OCI-LY3 (cell line): ENCODE results near the gene MTA2.
"Not testable (repeated sequence)": the region's sequence is repeated elsewhere in the genome, so short reads cannot be mapped to it uniquely, and the experiment has no call there.

Experiments
- H2AFZ ChIP-seq: fragments of 200-600, 300-600 bp; shearing (Covaris generic); 2 replicates; pipeline ENCODE4 v1.6.0; 2014; ENCODE audit warnings: antibody characterized with exemption, low read depth, low read length
- H3K27ac ChIP-seq: fragments of 200-600, 300-600 bp; sonication (generic); 2 replicates; pipeline ENCODE4 v1.5.1; 2014; ENCODE audit warnings: mild to moderate bottlenecking, low read length, moderate library complexity, mixed read lengths
- H3K27me3 ChIP-seq: fragments of 200-600, 300-600 bp; sonication (generic); 2 replicates; pipeline ENCODE4 v1.6.1; 2014; ENCODE audit warnings: low read depth, low read length, mixed read lengths
- H3K36me3 ChIP-seq: fragments of 200-600, 300-600 bp; sonication (generic); replicated peaks from 2 replicates; pipeline ENCODE3; 2014; ENCODE audit warnings: low read depth, low read length, mixed read lengths
- H3K4me1 ChIP-seq: fragments of 300-600, 200-600 bp; sonication (generic); 2 replicates; pipeline ENCODE4 v1.6.1; 2014; ENCODE audit warnings: low read length, mixed read lengths
- H3K4me2 ChIP-seq: fragments of 200-600, 300-600 bp; sonication (generic); 2 replicates; pipeline ENCODE4 v1.6.1; 2014; ENCODE audit warnings: low read length, mixed read lengths
- H3K4me3 ChIP-seq: fragments of 300-600, 200-600 bp; sonication (generic); 2 replicates; pipeline ENCODE4 v1.5.1; 2014; ENCODE audit warnings: antibody characterized with exemption, mild to moderate bottlenecking, low read length, moderate library complexity
- H3K79me2 ChIP-seq: fragments of 300-600, 200-600 bp; shearing (Covaris generic); 2 replicates; pipeline ENCODE4 v1.6.1; 2014; ENCODE audit warnings: mild to moderate bottlenecking, low read length, mixed read lengths
- H3K9ac ChIP-seq: fragments of 300-600, 200-600 bp; shearing (Covaris generic); 2 replicates; pipeline ENCODE4 v1.6.0; 2014; ENCODE audit warnings: mild to moderate bottlenecking, low read length, moderate library complexity
- H3K9me3 ChIP-seq: fragments of 200-600, 300-600 bp; shearing (Covaris generic); 2 replicates; pipeline ENCODE4 v1.6.1; 2014; ENCODE audit warnings: low read length, mixed read lengths; ENCODE audit not compliant: insufficient read depth
- H4K20me1 ChIP-seq: fragments of 200-600, 300-600 bp; sonication (generic); 2 replicates; pipeline ENCODE4 v1.6.1; 2016; ENCODE audit warnings: low read length, mixed read lengths; ENCODE audit not compliant: insufficient read depth
- EZH2phosphoT487 ChIP-seq: fragments of 200-600 bp; shearing (Covaris generic); IDR thresholded peaks from 2 replicates; pipeline ENCODE4 v1.6.1; 2018; ENCODE audit warnings: antibody characterized with exemption, mixed run types, low read depth
- TF ChIP-seq, protein P1 (sequence below): fragments of 200-600, 300-600 bp; sonication (generic); IDR thresholded peaks from 2 replicates; pipeline ENCODE4 v1.5.1; 2014; ENCODE audit warnings: antibody characterized with exemption, low read length, low read depth

Gene MTA2

DNA sequence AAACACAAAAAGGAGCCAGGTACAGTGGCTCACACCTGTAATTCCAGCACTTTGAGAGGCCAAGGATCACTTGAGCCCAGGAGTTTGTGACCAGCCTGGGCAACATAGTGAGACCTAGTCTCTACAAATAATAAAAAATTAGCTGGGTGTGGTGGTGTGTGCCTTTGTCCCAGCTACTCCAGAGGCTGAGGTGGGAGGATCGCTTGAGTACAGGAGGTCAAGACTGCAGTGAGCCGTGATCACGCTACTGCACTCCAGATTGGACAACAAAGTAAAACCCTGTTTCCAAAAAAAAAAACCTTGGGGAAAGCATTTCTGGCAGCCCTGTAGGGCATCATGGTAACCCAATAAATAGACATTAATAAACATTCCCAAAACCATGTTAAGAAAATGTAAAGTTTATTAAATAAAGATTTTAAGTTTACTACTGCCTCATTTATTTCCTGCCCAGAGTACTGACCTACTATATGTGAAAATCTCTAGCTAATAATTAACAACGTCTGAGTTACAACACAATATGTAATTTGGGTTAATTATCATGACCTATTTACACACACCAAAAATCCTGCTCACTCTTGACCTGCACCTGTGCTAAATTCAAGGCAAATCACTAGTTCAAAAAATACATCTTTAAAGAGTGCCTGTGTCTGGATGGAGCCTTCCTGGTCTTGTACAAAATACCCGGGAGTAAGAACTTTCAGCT lies 36.4 kb downstream of the MTA2 start:
- TF ChIP-seq EZH2phosphoT487, result no peak
- TF ChIP-seq, protein P1, sequence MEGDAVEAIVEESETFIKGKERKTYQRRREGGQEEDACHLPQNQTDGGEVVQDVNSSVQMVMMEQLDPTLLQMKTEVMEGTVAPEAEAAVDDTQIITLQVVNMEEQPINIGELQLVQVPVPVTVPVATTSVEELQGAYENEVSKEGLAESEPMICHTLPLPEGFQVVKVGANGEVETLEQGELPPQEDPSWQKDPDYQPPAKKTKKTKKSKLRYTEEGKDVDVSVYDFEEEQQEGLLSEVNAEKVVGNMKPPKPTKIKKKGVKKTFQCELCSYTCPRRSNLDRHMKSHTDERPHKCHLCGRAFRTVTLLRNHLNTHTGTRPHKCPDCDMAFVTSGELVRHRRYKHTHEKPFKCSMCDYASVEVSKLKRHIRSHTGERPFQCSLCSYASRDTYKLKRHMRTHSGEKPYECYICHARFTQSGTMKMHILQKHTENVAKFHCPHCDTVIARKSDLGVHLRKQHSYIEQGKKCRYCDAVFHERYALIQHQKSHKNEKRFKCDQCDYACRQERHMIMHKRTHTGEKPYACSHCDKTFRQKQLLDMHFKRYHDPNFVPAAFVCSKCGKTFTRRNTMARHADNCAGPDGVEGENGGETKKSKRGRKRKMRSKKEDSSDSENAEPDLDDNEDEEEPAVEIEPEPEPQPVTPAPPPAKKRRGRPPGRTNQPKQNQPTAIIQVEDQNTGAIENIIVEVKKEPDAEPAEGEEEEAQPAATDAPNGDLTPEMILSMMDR, result no peak
- Histone ChIP-seq H3K36me3 (peaks cover 59% of the 10 kb centered on the region), H4K20me1 (peaks cover 28% of the 10 kb centered on the region; the same call in 1 of the 2 replicates), H3K79me2 (peaks cover 82% of the 10 kb centered on the region), H3K9me3 (no peaks in the 10 kb centered on the region), H3K27ac (peak overlapping the region; percentile 16), H2AFZ (no peak overlapping the region), H3K9ac (no peak overlapping the region), H3K4me2 (no peak overlapping the region), H3K4me1 (peaks cover 39% of the 10 kb centered on the region), H3K4me3 (no peak overlapping the region), H3K27me3 (no peaks in the 10 kb centered on the region)

DNA sequence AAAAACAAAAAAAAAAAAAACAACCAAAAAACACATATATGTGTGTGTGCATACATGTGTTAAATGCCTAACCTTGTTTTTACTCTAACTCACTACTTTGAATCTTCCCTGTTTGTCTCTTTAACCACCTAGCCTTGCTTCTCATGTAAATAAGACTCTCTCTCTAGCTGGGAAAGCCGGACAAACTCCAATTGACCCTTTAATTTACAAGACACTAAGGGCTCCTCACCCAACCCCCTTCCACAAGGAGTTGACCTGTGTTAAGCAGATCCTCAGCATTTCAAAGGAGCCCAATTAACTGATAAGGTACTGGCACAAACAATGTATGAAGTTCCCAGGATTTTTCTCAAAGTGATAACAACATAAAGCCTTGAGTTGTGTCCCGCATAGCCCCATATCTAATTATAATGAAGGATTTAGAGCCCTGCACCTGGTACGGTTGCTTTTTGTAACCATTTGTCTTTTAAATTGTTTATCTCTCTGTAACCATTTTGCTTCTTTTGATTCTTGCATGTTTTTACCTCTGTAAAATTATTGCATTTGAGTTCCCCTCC lies 39.9 kb downstream of the MTA2 start:
- Histone ChIP-seq H3K79me2 (peaks cover 68% of the 10 kb centered on the region), H4K20me1 (peaks cover 21% of the 10 kb centered on the region; the same call in 1 of the 2 replicates), H3K4me1 (peaks cover 48% of the 10 kb centered on the region), H3K36me3 (peaks cover 58% of the 10 kb centered on the region)
- H3K27me3 ChIP-seq, H3K4me3 ChIP-seq, H3K4me2 ChIP-seq, H3K9me3 ChIP-seq, H3K27ac ChIP-seq, H3K9ac ChIP-seq, H2AFZ ChIP-seq: not testable (repeated sequence)

DNA sequence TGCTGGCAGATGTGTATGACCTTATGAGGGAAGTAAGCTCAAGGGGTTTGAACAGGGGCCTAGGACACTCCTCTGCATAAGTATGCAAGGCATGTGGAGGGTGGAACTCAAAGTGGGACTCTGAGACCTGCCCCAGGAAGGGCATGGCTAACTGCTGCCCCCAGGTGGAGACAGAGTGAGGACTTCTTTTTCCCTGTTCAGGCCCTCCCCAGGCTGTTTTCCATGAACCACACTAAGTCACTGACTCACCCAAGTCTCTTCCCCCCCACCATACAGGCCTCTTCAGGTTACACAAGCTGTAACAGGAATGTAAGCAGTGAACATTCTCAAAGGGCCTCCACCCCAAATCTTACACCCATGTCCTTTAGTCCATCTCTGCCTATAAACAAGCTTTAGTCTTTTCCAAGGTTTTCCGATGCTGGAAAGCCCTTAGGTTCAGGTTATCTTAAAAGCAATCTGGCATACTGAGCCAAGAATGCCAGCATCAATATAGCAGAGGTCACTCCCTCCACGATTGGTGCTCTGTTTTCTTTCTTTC lies 41.0 kb downstream of the MTA2 start:
- TF ChIP-seq EZH2phosphoT487, result no peak
- TF ChIP-seq, protein P1, result peak; percentile 92
- Histone ChIP-seq H2AFZ (no peak overlapping the region), H3K4me3 (no peak overlapping the region), H3K27me3 (no peaks in the 10 kb centered on the region), H3K4me2 (no peak overlapping the region), H3K36me3 (peaks cover 48% of the 10 kb centered on the region), H3K79me2 (peaks cover 56% of the 10 kb centered on the region), H4K20me1 (peaks cover 14% of the 10 kb centered on the region; the same call in 1 of the 2 replicates), H3K9ac (no peak overlapping the region), H3K27ac (peak overlapping the region; percentile 96), H3K9me3 (no peaks in the 10 kb centered on the region), H3K4me1 (peaks cover 57% of the 10 kb centered on the region)

DNA sequence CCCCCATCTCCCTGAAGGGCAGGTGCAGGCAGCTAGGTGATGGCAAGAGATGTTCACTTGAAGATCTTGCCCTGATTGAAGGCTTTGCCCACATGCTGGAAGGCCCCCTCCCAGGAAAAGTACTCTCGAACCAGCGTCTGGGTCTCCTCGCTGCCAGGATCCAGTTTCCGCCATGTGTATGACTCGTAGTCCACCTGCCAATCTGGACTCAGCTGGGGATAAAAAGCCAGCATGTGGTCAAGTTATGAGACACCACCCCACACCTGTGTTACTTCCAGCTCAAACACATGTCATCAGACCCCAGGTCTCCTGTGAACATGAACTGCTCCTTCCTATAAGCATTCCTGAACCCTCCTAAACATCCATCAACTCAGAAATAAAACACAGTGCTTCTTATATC lies 42.0 kb downstream of the MTA2 start:
- not testable (repeated sequence) for H3K4me2 ChIP-seq, H2AFZ ChIP-seq
- peaks cover 51% of the 10 kb centered on the region for H3K79me2 ChIP-seq

DNA sequence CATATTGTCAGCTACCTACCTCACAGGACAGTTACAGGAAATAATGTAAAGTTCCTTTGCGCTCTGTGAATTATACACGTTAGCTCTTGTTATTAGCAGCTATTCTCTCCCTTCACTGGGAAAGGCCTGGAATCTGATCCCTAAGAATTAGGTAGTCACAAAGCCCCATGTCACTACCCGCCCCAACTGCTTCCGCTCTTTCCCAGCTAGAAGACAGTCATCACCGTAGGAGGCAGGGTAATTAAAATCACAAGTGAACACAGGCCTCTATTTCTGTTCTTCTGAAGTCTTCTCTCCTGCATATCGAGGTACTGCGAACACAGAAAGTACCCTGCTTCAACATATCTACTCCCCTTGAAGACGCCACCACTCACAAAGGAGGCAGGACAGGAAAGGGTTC lies 42.5 kb downstream of the MTA2 start:
- no peak for TF ChIP-seq EZH2phosphoT487
- TF ChIP-seq, protein P1, result no peak
- Histone ChIP-seq H3K27ac (peak overlapping the region; percentile 96), H3K36me3 (peaks cover 53% of the 10 kb centered on the region)

More for the DNA sequence above, 42.0 kb downstream of the MTA2 start:
- peak overlapping the region; percentile 96 for H3K27ac ChIP-seq
- not testable (repeated sequence) for H3K9ac ChIP-seq, H3K9me3 ChIP-seq, H3K27me3 ChIP-seq, H3K4me3 ChIP-seq
- H3K4me1 ChIP-seq, result peaks cover 63% of the 10 kb centered on the region
- peaks cover 11% of the 10 kb centered on the region; the same call in 1 of the 2 replicates for H4K20me1 ChIP-seq
- peaks cover 49% of the 10 kb centered on the region for H3K36me3 ChIP-seq

More for the DNA sequence above, 42.5 kb downstream of the MTA2 start:
- H3K79me2 ChIP-seq, result peaks cover 55% of the 10 kb centered on the region
- peaks cover 67% of the 10 kb centered on the region for H3K4me1 ChIP-seq
- no peaks in the 10 kb centered on the region for H3K27me3 ChIP-seq
- no peak overlapping the region for H2AFZ ChIP-seq
- H3K4me3 ChIP-seq, result no peak overlapping the region
- no peaks in the 10 kb centered on the region for H3K9me3 ChIP-seq
- peaks cover 11% of the 10 kb centered on the region; the same call in 1 of the 2 replicates for H4K20me1 ChIP-seq
- no peak overlapping the region for H3K9ac ChIP-seq
- H3K4me2 ChIP-seq, result no peak overlapping the region
